Bronchial epithelial cell (primary cell): ENCODE results near the gene FAT2. TPM values are rescaled to one million over a fixed set of nuclear protein-coding genes. Genes with fewer than 3 reads are reported as not detected.
"Not testable (repeated sequence)": the region's sequence is repeated elsewhere in the genome, so short reads cannot be mapped to it uniquely, and the experiment has no call there.

Source experiments
- DNase-seq: peaks from one replicate; pipeline ENCODE4 v3.0.0-alpha.2; 2010; ENCODE audit warnings: low read depth
- FAIRE-seq: peaks from 2 replicates; lab custom pipeline; 2011; peaks lifted over from hg19 to GRCh38; lab: Jason Lieb, UNC
- H3K27me3 ChIP-seq: 2 replicates; pipeline ENCODE4 v1.5.1; 2011; ENCODE audit warnings: low read length; ENCODE audit not compliant: control insufficient read depth, insufficient read depth
- H3K36me3 ChIP-seq: 2 replicates; pipeline ENCODE4 v1.5.1; 2011; ENCODE audit warnings: low read length; ENCODE audit not compliant: control insufficient read depth, insufficient read depth
- H3K4me3 ChIP-seq: 2 replicates; pipeline ENCODE4 v1.5.1; 2011; ENCODE audit warnings: mild to moderate bottlenecking, low read depth, low read length, control low read depth
- total RNA-seq: library from RNA; depleted of rRNA; stranded (reverse); fragments of >200 nt; gene quantifications from 2 replicates; pipeline ENCODE4 v1.2.1, GENCODE V29; 2014
- TF ChIP-seq, protein P1 (sequence below): IDR thresholded peaks from 2 replicates; pipeline ENCODE4 v1.5.1; 2011; ENCODE audit warnings: mild to moderate bottlenecking, moderate library complexity, low read length, control low read depth, inconsistent platforms; ENCODE audit not compliant: insufficient read depth, severe bottlenecking

Gene FAT2
- total RNA-seq, 1 donor from 2014 or later, result 34.2 TPM

- no peak for FAIRE-seq
- TF ChIP-seq, protein P1, sequence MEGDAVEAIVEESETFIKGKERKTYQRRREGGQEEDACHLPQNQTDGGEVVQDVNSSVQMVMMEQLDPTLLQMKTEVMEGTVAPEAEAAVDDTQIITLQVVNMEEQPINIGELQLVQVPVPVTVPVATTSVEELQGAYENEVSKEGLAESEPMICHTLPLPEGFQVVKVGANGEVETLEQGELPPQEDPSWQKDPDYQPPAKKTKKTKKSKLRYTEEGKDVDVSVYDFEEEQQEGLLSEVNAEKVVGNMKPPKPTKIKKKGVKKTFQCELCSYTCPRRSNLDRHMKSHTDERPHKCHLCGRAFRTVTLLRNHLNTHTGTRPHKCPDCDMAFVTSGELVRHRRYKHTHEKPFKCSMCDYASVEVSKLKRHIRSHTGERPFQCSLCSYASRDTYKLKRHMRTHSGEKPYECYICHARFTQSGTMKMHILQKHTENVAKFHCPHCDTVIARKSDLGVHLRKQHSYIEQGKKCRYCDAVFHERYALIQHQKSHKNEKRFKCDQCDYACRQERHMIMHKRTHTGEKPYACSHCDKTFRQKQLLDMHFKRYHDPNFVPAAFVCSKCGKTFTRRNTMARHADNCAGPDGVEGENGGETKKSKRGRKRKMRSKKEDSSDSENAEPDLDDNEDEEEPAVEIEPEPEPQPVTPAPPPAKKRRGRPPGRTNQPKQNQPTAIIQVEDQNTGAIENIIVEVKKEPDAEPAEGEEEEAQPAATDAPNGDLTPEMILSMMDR, result no peak
- no peak for DNase-seq
- no peaks in the 10 kb centered on the region for H3K27me3 ChIP-seq
- H3K4me3 ChIP-seq, result no peak overlapping the region
- peaks cover 19% of the 10 kb centered on the region for H3K36me3 ChIP-seq
Measured at GRCh38 chr5:151584057-151584937, 6.8 kb downstream of the FAT2 start.

DNA sequence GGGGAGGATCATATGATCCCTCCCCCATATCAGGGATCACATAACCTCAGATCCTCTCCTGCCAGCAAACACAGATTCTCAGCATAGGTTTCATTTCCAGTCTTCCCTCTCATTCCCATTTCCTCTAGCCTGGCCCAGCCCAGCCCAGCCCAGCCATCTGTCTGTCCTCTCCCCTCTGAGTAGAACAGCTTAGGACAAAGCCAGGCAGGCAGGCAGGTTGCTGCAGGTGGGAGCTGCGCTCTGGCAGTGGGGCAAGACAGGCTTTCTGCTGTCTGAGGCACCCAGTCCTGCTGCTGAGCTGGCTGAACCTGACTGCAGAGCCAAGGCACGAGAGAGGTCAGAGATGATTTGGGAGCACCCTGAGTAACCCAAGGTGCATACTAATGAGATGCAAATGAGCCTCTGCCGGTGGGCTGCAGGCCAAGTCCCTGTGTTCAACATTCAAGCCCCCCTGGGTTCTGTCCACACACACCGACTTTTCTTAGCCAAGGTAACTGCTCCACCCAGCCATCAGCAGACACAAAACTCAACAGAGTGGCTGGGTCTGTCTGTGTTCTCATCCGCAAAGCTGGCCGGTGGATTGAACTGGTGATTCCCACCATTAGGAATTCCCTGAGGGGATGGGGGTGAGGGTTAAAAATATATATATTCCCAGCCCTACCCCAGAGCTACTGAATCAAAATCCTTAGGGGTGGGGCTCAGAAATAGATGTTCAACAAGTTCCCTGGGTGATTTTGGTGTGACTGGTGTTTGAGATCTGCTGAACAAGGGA, 9.1 kb downstream of the FAT2 start:
- H3K27me3 ChIP-seq, result no peaks in the 10 kb centered on the region
- peaks cover 14% of the 10 kb centered on the region for H3K36me3 ChIP-seq
- TF ChIP-seq, protein P1, result no peak
- FAIRE-seq (peak; percentile 89), DNase-seq (peak; percentile 89)
- H3K4me3 ChIP-seq, result no peak overlapping the region

GRCh38 chr5:151581347-151581746, 9.8 kb downstream of the FAT2 start:
- no peak for FAIRE-seq
- H3K4me3 ChIP-seq, result no peak overlapping the region

GRCh38 chr5:151580858-151581257, 10.3 kb downstream of the FAT2 start:
- H3K36me3 ChIP-seq, result peaks cover 12% of the 10 kb centered on the region
- H3K27me3 ChIP-seq, result no peaks in the 10 kb centered on the region
- H3K4me3 ChIP-seq, result no peak overlapping the region
- FAIRE-seq, result no peak
- no peak for DNase-seq
- TF ChIP-seq, protein P1, result peak; percentile 9

More at GRCh38 chr5:151581347-151581746, 9.8 kb downstream of the FAT2 start:
- peaks cover 14% of the 10 kb centered on the region for H3K36me3 ChIP-seq
- TF ChIP-seq, protein P1, result no peak
- no peak for DNase-seq
- no peaks in the 10 kb centered on the region for H3K27me3 ChIP-seq

DNA sequence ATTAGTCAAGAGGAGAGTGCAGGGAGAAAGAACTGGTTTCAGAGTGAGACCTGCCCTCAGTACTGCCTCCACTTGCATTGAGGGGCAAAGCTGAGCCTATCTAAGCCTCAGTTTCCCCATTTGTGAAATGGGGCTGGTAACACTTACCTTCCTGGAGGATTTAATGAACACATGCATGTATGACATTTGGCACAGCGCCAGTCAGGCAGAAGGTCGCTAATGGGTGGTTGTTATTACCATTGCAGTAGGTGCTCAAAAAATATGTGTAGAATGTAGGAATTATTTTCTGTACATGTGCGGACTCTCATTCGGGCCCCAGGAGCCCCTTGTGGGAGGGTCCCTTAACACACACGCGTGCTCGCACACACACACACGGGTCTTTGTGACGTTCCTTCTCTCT, 10.9 kb downstream of the FAT2 start:
- H3K27me3 ChIP-seq, result no peaks in the 10 kb centered on the region
- TF ChIP-seq, protein P1, result no peak
- peaks cover 11% of the 10 kb centered on the region for H3K36me3 ChIP-seq
- FAIRE-seq (no peak), DNase-seq (no peak)
- H3K4me3 ChIP-seq, result no peak overlapping the region

- not testable (repeated sequence) for DNase-seq, FAIRE-seq, H3K4me3 ChIP-seq, H3K27me3 ChIP-seq
- H3K36me3 ChIP-seq, result peaks cover 11% of the 10 kb centered on the region
Measured at GRCh38 chr5:151579146-151579545, 12.0 kb downstream of the FAT2 start.
